BJ (cell line): Measurements from ENCODE around the gene RNU4-1. TPM values are rescaled to one million over a fixed set of nuclear protein-coding genes. Genes with fewer than 3 reads are reported as not detected.

Experiments
- CTCF ChIA-PET: fragments of 350-600 bp; formaldehyde crosslinking; extraction: SDS; loops from one replicate; lab custom pipeline; 2021; ENCODE audit warnings: antibody characterized with exemption, inconsistent platforms; lab: Yijun Ruan, JAX
- POLR2A ChIA-PET: fragments of 300-600 bp; sonication (Branson Sonifier 250); formaldehyde crosslinking; extraction: SDS; loops from one replicate; lab custom pipeline; 2021; ENCODE audit warnings: antibody characterized with exemption; lab: Charles Lee
- DNase-seq: peaks from one replicate; pipeline ENCODE4 v3.0.0-alpha.2; 2011; ENCODE audit warnings: low read depth
- H3K27me3 ChIP-seq: 2 replicates; pipeline ENCODE4 v1.6.0; 2011; ENCODE audit warnings: low read length; ENCODE audit not compliant: control insufficient read depth, insufficient read depth
- H3K36me3 ChIP-seq: 2 replicates; pipeline ENCODE4 v1.5.1; 2011; ENCODE audit warnings: low read length; ENCODE audit not compliant: control insufficient read depth, insufficient read depth
- H3K4me3 ChIP-seq: 2 replicates; pipeline ENCODE4 v1.5.1; 2011; ENCODE audit warnings: low read depth, mild to moderate bottlenecking, control low read depth, low read length
- CTCF ChIP-seq: IDR thresholded peaks from 2 replicates; pipeline ENCODE4 v1.5.1; 2011; ENCODE audit warnings: low read depth, mild to moderate bottlenecking, control low read depth, inconsistent platforms, low read length, moderate library complexity; ENCODE audit not compliant: insufficient read depth
- polyA plus RNA-seq: library from polyadenylated mRNA; depleted of rRNA; stranded (reverse); fragments of >200 nt; gene quantifications from 2 replicates; pipeline ENCODE4 v1.2.3, GENCODE V29; 2011

The RNU4-1 gene
- polyA plus RNA-seq, 1 experiment, result not detected

- Histone ChIP-seq H3K27me3 (no peaks in the 10 kb centered on the region), H3K4me3 (peak overlapping the region; percentile 47), H3K36me3 (no peaks in the 10 kb centered on the region)
- no peak for DNase-seq
- POLR2A ChIA-PET, result interaction anchor here (0.6 to 2.7 kb wide), 7 partner anchors 10 to 96 kb away, joined by 4 to 37 read pairs (median 14); partner anchors contain the start of genes RPLP0 and SIRT4
- TF ChIP-seq CTCF, result no peak
- CTCF ChIA-PET, result interaction anchor here (1.6 to 5.2 kb wide), 4 partner anchors 10 to 148 kb away, joined by 4 to 46 read pairs (median 10); partner anchors contain the start of gene SIRT4
Measured at GRCh38 chr12:120292411-120292660, 701 bp downstream of the RNU4-1 start.

- no peaks in the 10 kb centered on the region for H3K27me3 ChIP-seq
- H3K4me3 ChIP-seq, result peak overlapping the region; percentile 25
- ChIA-PET CTCF (interaction anchor here (0.9 to 5.2 kb wide), 6 partner anchors 11 to 62 kb away, joined by 3 to 46 read pairs (median 5); partner anchors contain the start of genes PXN and SIRT4), POLR2A (interaction anchor here (0.5 to 2.7 kb wide), 18 partner anchors 12 to 171 kb away, joined by 3 to 37 read pairs (median 6); partner anchors contain the start of genes PXN, RPLP0 and SIRT4)
- TF ChIP-seq CTCF, result no peak
- H3K36me3 ChIP-seq, result no peaks in the 10 kb centered on the region
- DNase-seq, result no peak
Measured at GRCh38 chr12:120290609-120291305, 2.3 kb downstream of the RNU4-1 start.

- ChIA-PET CTCF (interaction anchor here (0.9 to 3.3 kb wide), 2 partner anchors 15 to 21 kb away, joined by 4 to 11 read pairs; partner anchors contain the start of gene SIRT4), POLR2A (no interaction called here)
- TF ChIP-seq CTCF, result no peak
- H3K36me3 ChIP-seq, result no peaks in the 10 kb centered on the region
- DNase-seq, result no peak
- H3K27me3 ChIP-seq, result no peaks in the 10 kb centered on the region
- H3K4me3 ChIP-seq, result no peak overlapping the region
Measured at GRCh38 chr12:120287491-120287890, 5.5 kb downstream of the RNU4-1 start.

- ChIA-PET CTCF (interaction anchor here (0.9 to 3.3 kb wide), 3 partner anchors 15 to 59 kb away, joined by 4 to 11 read pairs (median 6); partner anchors contain the start of gene SIRT4), POLR2A (interaction anchor here (0.5 kb wide), 1 partner anchor 85 kb away, joined by 6 read pairs; no protein-coding TSS in a partner anchor)
- no peak for TF ChIP-seq CTCF
- no peaks in the 10 kb centered on the region for H3K27me3 ChIP-seq
- no peaks in the 10 kb centered on the region for H3K36me3 ChIP-seq
- no peak for DNase-seq
- no peak overlapping the region for H3K4me3 ChIP-seq
Measured at GRCh38 chr12:120286768-120287490, 6.1 kb downstream of the RNU4-1 start.

- no peak for DNase-seq
- ChIA-PET POLR2A (no interaction called here), CTCF (interaction anchor here (0.8 to 1.5 kb wide), 4 partner anchors 17 to 40 kb away, joined by 3 to 4 read pairs (median 3); partner anchors contain the start of genes PXN and SIRT4)
- H3K36me3 ChIP-seq, result no peaks in the 10 kb centered on the region
- no peak overlapping the region for H3K4me3 ChIP-seq
- TF ChIP-seq CTCF, result no peak
- no peaks in the 10 kb centered on the region for H3K27me3 ChIP-seq
Measured at GRCh38 chr12:120284381-120284780, 8.7 kb downstream of the RNU4-1 start.
